H9 (cell line): ENCODE data around the gene EEIG2. TPM values are rescaled to one million over a fixed set of nuclear protein-coding genes. Genes with fewer than 3 reads are reported as not detected.

Experiments used
- DNase-seq: peaks from one replicate; pipeline ENCODE4 v3.0.0-alpha.2; 2017
- H2AFZ ChIP-seq: one replicate; pipeline ENCODE4 v1.6.1; 2013; ENCODE audit warnings: mild to moderate bottlenecking, low read length, control low read depth, moderate library complexity
- H2AK5ac ChIP-seq: 2 replicates; pipeline ENCODE4 v1.6.1; 2013; ENCODE audit warnings: low read length, control low read depth, mixed read lengths; ENCODE audit not compliant: insufficient read length
- H2BK120ac ChIP-seq: one replicate; pipeline ENCODE4 v1.6.1; 2013; ENCODE audit warnings: low read depth, mild to moderate bottlenecking, low read length, control low read depth, inconsistent platforms; ENCODE audit not compliant: poor library complexity, severe bottlenecking
- H2BK12ac ChIP-seq: 2 replicates; pipeline ENCODE4 v1.6.1; 2013; ENCODE audit warnings: low read length, control low read depth, mixed read lengths, low read depth; ENCODE audit not compliant: insufficient read length
- H2BK15ac ChIP-seq: 2 replicates; pipeline ENCODE4 v1.6.1; 2013; ENCODE audit warnings: low read depth, low read length, control low read depth
- H2BK20ac ChIP-seq: one replicate; pipeline ENCODE4 v1.6.1; 2013; ENCODE audit warnings: low read depth, mild to moderate bottlenecking, low read length, control low read depth, inconsistent platforms; ENCODE audit not compliant: poor library complexity, severe bottlenecking
- H2BK5ac ChIP-seq: 2 replicates; pipeline ENCODE4 v1.6.1; 2013; ENCODE audit warnings: low read length, control low read depth, mixed read lengths; ENCODE audit not compliant: insufficient read length
- H3K14ac ChIP-seq: 2 replicates; pipeline ENCODE4 v1.6.1; 2013; ENCODE audit warnings: low read length, control low read depth; ENCODE audit not compliant: insufficient read depth
- H3K18ac ChIP-seq: 2 replicates; pipeline ENCODE4 v1.6.1; 2013; ENCODE audit warnings: low read depth, mild to moderate bottlenecking, mixed read lengths, low read length, control low read depth; ENCODE audit not compliant: insufficient read length
- H3K23ac ChIP-seq: 2 replicates; pipeline ENCODE4 v1.6.1; 2013; ENCODE audit warnings: low read length, control low read depth, mixed read lengths, low read depth; ENCODE audit not compliant: insufficient read length
- H3K23me2 ChIP-seq: 2 replicates; pipeline ENCODE4 v1.6.1; 2013; ENCODE audit warnings: low read depth, mild to moderate bottlenecking, mixed read lengths, low read length, control low read depth; ENCODE audit not compliant: insufficient read length, poor library complexity, severe bottlenecking
- H3K27ac ChIP-seq: 2 replicates; pipeline ENCODE4 v1.5.1; 2013; ENCODE audit warnings: low read length, control low read depth, mixed read lengths, low read depth; ENCODE audit not compliant: insufficient read length
- H3K27me3 ChIP-seq: 2 replicates; pipeline ENCODE4 v1.6.1; 2013; ENCODE audit warnings: low read length, control low read depth, inconsistent platforms; ENCODE audit not compliant: insufficient read depth
- H3K4ac ChIP-seq: 2 replicates; pipeline ENCODE4 v1.6.1; 2013; ENCODE audit warnings: low read depth, mild to moderate bottlenecking, control low read depth, inconsistent platforms, low read length, moderate library complexity
- H3K4me1 ChIP-seq: 2 replicates; pipeline ENCODE4 v1.6.1; 2013; ENCODE audit warnings: low read length, control low read depth, inconsistent platforms; ENCODE audit not compliant: insufficient read depth
- H3K4me2 ChIP-seq: 2 replicates; pipeline ENCODE4 v1.6.1; 2013; ENCODE audit warnings: low read length, control low read depth, mixed read lengths; ENCODE audit not compliant: insufficient read length, insufficient read depth
- H3K56ac ChIP-seq: 2 replicates; pipeline ENCODE4 v1.6.1; 2013; ENCODE audit warnings: low read depth, mild to moderate bottlenecking, mixed read lengths, low read length, control low read depth; ENCODE audit not compliant: insufficient read length
- H3K79me1 ChIP-seq: 2 replicates; pipeline ENCODE4 v1.6.1; 2013; ENCODE audit warnings: low read depth, mild to moderate bottlenecking, moderate library complexity, low read length, control low read depth, inconsistent platforms; ENCODE audit not compliant: insufficient read depth, poor library complexity, severe bottlenecking
- H3K79me2 ChIP-seq: 2 replicates; pipeline ENCODE4 v1.6.1; 2013; ENCODE audit warnings: low read length, control low read depth, inconsistent platforms; ENCODE audit not compliant: insufficient read depth
- H3K9ac ChIP-seq: 2 replicates; pipeline ENCODE4 v1.6.1; 2013; ENCODE audit warnings: low read length, control low read depth, mixed read lengths; ENCODE audit not compliant: insufficient read length; ENCODE audit errors: extremely low read depth
- H3K9me3 ChIP-seq: one replicate; pipeline ENCODE4 v1.6.1; 2013; ENCODE audit warnings: low read depth, low read length, inconsistent platforms; ENCODE audit not compliant: control insufficient read depth
- H3T11ph ChIP-seq: one replicate; pipeline ENCODE4 v1.6.1; 2013; ENCODE audit warnings: mild to moderate bottlenecking, low read length, control low read depth, inconsistent platforms
- H4K20me1 ChIP-seq: one replicate; pipeline ENCODE4 v1.6.1; 2013; ENCODE audit not compliant: control insufficient read depth, insufficient read length, insufficient read depth
- H4K5ac ChIP-seq: 2 replicates; pipeline ENCODE4 v1.6.1; 2013; ENCODE audit warnings: low read depth, mild to moderate bottlenecking, mixed read lengths, low read length, control low read depth; ENCODE audit not compliant: insufficient read length
- H4K8ac ChIP-seq: replicated peaks from 2 replicates; pipeline ENCODE4 v1.6.1; 2013; ENCODE audit warnings: low read length, control low read depth, mixed read lengths, low read depth; ENCODE audit not compliant: insufficient read length
- H4K91ac ChIP-seq: 2 replicates; pipeline ENCODE4 v1.6.1; 2013; ENCODE audit warnings: low read depth, mild to moderate bottlenecking, moderate library complexity, mixed read lengths, low read length, control low read depth; ENCODE audit not compliant: insufficient read length
- H3K27ac Mint-ChIP-seq, 3 experiments: 2 replicates in 2 of 3; 3 replicates in 1 of 3; pipeline ENCODE4 v1.8.0; 2020 to 2021; ENCODE audit warnings: mixed read lengths in 3 of 3, mild to moderate bottlenecking in 1 of 3, moderate library complexity in 1 of 3
- H3K27me3 Mint-ChIP-seq: 2 replicates; pipeline ENCODE4 v1.8.0; 2021; ENCODE audit warnings: low read depth, mild to moderate bottlenecking, moderate library complexity, mixed read lengths
- H3K36me3 Mint-ChIP-seq, 3 experiments: 2 replicates in 2 of 3; 3 replicates in 1 of 3; pipeline ENCODE4 v1.8.0; 2020 to 2021; ENCODE audit warnings: low read depth in 3 of 3, mixed read lengths in 3 of 3; ENCODE audit not compliant: insufficient read depth in 1 of 3
- H3K4me1 Mint-ChIP-seq, 2 experiments: 2 replicates each; pipeline ENCODE4 v1.8.0; 2020; ENCODE audit warnings: mixed read lengths in 2 of 2
- H3K4me3 Mint-ChIP-seq, 2 experiments: 2 replicates in 1 of 2; 3 replicates in 1 of 2; pipeline ENCODE4 v1.8.0; 2020 to 2021; ENCODE audit warnings: mild to moderate bottlenecking in 2 of 2, mixed read lengths in 2 of 2, moderate library complexity in 1 of 2
- H3K9me3 Mint-ChIP-seq, 2 experiments: 2 replicates in 1 of 2; 3 replicates in 1 of 2; pipeline ENCODE4 v1.8.0; 2020; ENCODE audit warnings: mild to moderate bottlenecking in 2 of 2, mixed read lengths in 2 of 2, moderate library complexity in 1 of 2
- WGBS: extraction: QIAGEN DNeasy Blood & Tissue Kit; methylation state at CpG from one replicate; pipeline ENCODE4 v1.1.7; 2013; ENCODE audit warnings: missing lambda C conversion rate, low lambda C conversion rate, mixed read lengths; ENCODE audit not compliant: insufficient read length; ENCODE audit errors: extremely low coverage; 5-methylcytosine and 5-hydroxymethylcytosine counted together
- total RNA-seq: library from RNA; stranded (reverse); gene quantifications from 2 replicates; pipeline ENCODE4 v1.2.1, GENCODE V29; 2021
- TF ChIP-seq, protein P1 (sequence below): fragments of 200-600 bp; sonication (generic); conservative IDR thresholded peaks from 3 replicates; pipeline ENCODE4 v1.8.0; 2021; ENCODE audit warnings: antibody characterized with exemption, mild to moderate bottlenecking

The EEIG2 gene
- total RNA-seq, 1 experiment from 2014 or later: 17.0 TPM

DNA sequence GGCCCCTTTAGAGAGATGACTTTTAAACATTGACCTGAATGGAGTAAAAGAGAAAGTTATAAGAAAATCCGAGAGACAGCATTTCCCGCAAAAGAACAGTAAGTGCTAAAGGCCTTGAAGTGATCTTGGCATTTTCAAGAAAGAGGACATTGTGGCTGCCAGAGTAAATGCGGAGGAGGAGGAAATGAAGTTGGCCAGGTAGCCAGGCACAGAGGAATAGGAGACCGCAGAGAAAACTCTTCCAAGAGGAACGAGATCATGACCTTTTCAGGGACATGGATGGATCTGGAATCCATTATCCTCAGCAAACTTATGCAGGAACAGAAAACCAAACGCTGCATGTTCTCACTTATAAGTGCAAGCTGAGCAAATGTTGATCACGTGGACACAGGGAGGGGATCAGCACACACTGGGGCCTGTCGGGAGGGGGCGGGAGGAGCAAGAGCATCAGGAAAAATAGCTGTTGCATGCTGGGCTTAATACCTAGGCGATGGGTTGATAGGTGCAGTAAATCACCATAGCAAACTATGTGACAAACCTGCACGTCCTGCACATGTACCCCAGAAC is 49.7 kb downstream of the EEIG2 start:
- Histone ChIP-seq H3T11ph (no peak overlapping the region), H2BK5ac (no peak overlapping the region), H3K18ac (no peak overlapping the region), H3K27ac (no peak overlapping the region), H3K14ac (no peak overlapping the region), H3K79me1 (no peaks in the 10 kb centered on the region), H2BK20ac (no peak overlapping the region), H2BK15ac (no peak overlapping the region), H3K9me3 (no peaks in the 10 kb centered on the region), H3K4me1 (no peaks in the 10 kb centered on the region), H2BK120ac (no peak overlapping the region), H3K56ac (no peak overlapping the region), H3K9ac (no peak overlapping the region), H4K20me1 (no peaks in the 10 kb centered on the region), H3K23ac (no peak overlapping the region), H2AFZ (no peak overlapping the region), H3K23me2 (no peaks in the 10 kb centered on the region), H2AK5ac (no peak overlapping the region), H4K5ac (no peak overlapping the region), H3K79me2 (no peaks in the 10 kb centered on the region), H3K27me3 (no peaks in the 10 kb centered on the region), H3K4me2 (no peak overlapping the region), H4K8ac (no peak overlapping the region), H3K4ac (no peak overlapping the region), H4K91ac (no peak overlapping the region), H2BK12ac (no peak overlapping the region)
- Mint-ChIP-seq H3K36me3 (peaks cover 0 to 11% (median 0%) of the 10 kb centered on the region in 3 experiments; a peak in 2 of 7 replicates), H3K4me1 (peaks cover 3 to 4% of the 10 kb centered on the region in 2 experiments; a peak in 3 of 4 replicates), H3K27me3 (no peaks in the 10 kb centered on the region), H3K9me3 (no peaks in the 10 kb centered on the region), H3K4me3 (no peak overlapping the region), H3K27ac (peak overlapping the region in 2 of 3 experiments; percentile 2 to 35; a peak in 3 of 7 replicates)
- no CpG with 5 or more reads among the region's 11 CpGs for WGBS
- TF ChIP-seq, protein P1, sequence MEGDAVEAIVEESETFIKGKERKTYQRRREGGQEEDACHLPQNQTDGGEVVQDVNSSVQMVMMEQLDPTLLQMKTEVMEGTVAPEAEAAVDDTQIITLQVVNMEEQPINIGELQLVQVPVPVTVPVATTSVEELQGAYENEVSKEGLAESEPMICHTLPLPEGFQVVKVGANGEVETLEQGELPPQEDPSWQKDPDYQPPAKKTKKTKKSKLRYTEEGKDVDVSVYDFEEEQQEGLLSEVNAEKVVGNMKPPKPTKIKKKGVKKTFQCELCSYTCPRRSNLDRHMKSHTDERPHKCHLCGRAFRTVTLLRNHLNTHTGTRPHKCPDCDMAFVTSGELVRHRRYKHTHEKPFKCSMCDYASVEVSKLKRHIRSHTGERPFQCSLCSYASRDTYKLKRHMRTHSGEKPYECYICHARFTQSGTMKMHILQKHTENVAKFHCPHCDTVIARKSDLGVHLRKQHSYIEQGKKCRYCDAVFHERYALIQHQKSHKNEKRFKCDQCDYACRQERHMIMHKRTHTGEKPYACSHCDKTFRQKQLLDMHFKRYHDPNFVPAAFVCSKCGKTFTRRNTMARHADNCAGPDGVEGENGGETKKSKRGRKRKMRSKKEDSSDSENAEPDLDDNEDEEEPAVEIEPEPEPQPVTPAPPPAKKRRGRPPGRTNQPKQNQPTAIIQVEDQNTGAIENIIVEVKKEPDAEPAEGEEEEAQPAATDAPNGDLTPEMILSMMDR: no peak
- no peak for DNase-seq

Other genes starting within 250 kb of the EEIG2 start
- not detected in 2 replicates for gene NBPF6, start 109.8 kb upstream of the EEIG2 start, total RNA-seq
- 6.2 and 6.6 TPM in 2 replicates for gene HENMT1, start 101.0 kb downstream of the EEIG2 start, total RNA-seq
- gene PRPF38B, start 132.2 kb downstream of the EEIG2 start, total RNA-seq: 60.0 and 60.1 TPM in 2 replicates
- gene FNDC7, start 152.8 kb downstream of the EEIG2 start, total RNA-seq: 0.11 and 0.13 TPM in 2 replicates
- 29.4 and 34.1 TPM in 2 replicates for gene STXBP3, start 186.6 kb downstream of the EEIG2 start, total RNA-seq